HG02938 (cell line): ENCODE results near the gene CYP4A11.
"Not testable (repeated sequence)": the region's sequence is repeated elsewhere in the genome, so short reads cannot be mapped to it uniquely, and the experiment has no call there.

Source experiments
- ATAC-seq: cut with Tn5 transposase; IDR thresholded peaks from one replicate; pipeline ENCODE4 v1.9.1; 2021; ENCODE audit warnings: mild to moderate bottlenecking, moderate library complexity; ENCODE audit not compliant: unreplicated experiment

The CYP4A11 gene

DNA sequence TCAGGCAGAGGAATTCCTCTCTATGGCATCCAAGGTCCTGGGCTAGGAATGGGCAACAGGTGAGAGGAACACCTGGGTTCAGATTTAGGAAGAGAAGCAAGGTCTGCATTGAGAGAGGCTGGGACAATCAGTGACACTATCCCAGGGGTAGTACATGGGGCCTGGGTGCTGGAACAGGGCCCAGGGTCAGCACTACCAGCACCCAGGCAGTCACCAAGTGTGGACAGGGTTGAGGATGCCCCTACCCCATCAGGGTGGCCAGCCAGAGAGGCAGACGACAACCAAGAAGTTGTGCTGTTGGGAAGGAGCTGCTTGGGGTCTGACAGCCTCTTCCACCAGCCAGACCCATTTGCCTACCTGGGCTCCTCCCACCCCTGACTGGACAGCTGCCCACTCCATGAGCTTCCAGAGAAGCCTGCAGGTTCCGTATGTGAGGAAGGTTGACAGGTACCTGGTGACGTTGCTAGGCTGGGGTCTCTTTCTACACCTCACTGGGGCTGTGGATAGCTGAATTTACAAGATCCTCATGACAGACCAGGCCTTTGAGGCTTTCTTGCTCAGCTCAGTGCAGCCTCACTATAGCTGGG, 13.9 kb downstream of the CYP4A11 start:
- ATAC-seq, result no peak

DNA sequence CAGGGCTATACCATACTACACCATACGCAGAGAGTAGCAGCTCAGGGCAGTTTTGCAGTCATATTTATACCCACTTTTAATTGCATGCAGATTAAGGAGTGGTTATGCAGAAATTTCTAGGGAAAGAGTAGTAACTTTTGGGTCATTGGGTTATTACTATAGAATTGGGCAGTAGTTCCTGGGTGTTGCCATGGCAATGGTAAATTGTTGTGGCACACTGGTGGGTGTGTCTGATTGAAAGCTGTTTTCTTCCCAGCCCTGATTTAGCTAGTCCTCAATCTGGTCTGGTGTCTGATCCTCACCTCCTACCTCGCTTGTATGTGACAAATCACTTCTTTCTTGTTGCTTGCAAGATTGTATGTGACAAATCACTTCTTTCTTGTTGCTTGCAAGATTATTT, 30.5 kb downstream of the CYP4A11 start:
- no peak for ATAC-seq

GRCh38 chr1:46903481-46903880, 37.8 kb downstream of the CYP4A11 start:
- no peak for ATAC-seq

- ATAC-seq, result no peak
Measured at GRCh38 chr1:46900401-46900800, 40.9 kb downstream of the CYP4A11 start.

DNA sequence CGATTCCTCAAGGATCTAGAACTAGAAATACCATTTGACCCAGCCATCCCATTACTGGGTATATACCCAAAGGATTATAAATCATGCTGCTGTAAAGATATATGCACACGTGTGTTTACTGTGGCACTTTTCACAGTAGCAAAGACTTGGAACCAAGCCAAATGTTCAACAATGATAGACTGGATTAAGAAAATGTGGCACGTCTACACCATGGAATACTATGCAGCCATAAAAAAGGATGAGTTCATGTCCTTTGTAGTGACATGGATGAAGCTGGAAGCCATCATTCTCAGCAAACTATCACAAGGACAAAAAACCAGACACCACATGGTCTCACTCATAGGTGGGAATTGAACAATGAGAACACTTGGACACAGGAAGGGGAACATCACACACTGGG, 59.6 kb downstream of the CYP4A11 start:
- ATAC-seq, result not testable (repeated sequence)
